Measurements from ENCODE around the gene GTF2IRD1.

Gene GTF2IRD1

GRCh38 chr7:74464931-74465886 lies 11.5 kb downstream of the GTF2IRD1 start:
- DNase-seq (ENCODE audit: insufficient read length, low spot score) = no peak

GRCh38 chr7:74466196-74466813 lies 12.6 kb downstream of the GTF2IRD1 start:
- FAIRE-seq = no peak
- no peak for DNase-seq (ENCODE audit: insufficient read length, low spot score)

More at GRCh38 chr7:74464931-74465886, 11.5 kb downstream of the GTF2IRD1 start:
- no peak for FAIRE-seq

GRCh38 chr7:74467876-74468275 lies 14.2 kb downstream of the GTF2IRD1 start:
- no peak for FAIRE-seq

GRCh38 chr7:74470504-74470903 lies 16.8 kb downstream of the GTF2IRD1 start:
- FAIRE-seq (no peak), DNase-seq (ENCODE audit: insufficient read length, low spot score) (no peak)

More at GRCh38 chr7:74467876-74468275, 14.2 kb downstream of the GTF2IRD1 start:
- no peak for DNase-seq (ENCODE audit: insufficient read length, low spot score)

- DNase-seq (ENCODE audit: insufficient read length, low spot score) (no peak), FAIRE-seq (no peak)
Observed at GRCh38 chr7:74473116-74473515, 19.4 kb downstream of the GTF2IRD1 start.

- no peak for FAIRE-seq
Observed at GRCh38 chr7:74474271-74474865, 20.7 kb downstream of the GTF2IRD1 start.

GRCh38 chr7:74475243-74475986 lies 21.7 kb downstream of the GTF2IRD1 start:
- DNase-seq (ENCODE audit: insufficient read length, low spot score) = no peak
- FAIRE-seq = no peak

More at GRCh38 chr7:74474271-74474865, 20.7 kb downstream of the GTF2IRD1 start:
- DNase-seq (ENCODE audit: insufficient read length, low spot score) = no peak

- FAIRE-seq (no peak), DNase-seq (ENCODE audit: insufficient read length, low spot score) (no peak)
Observed at GRCh38 chr7:74475987-74476350, 22.3 kb downstream of the GTF2IRD1 start.

GRCh38 chr7:74476626-74477025 lies 22.9 kb downstream of the GTF2IRD1 start:
- no peak for FAIRE-seq
- no peak for DNase-seq (ENCODE audit: insufficient read length, low spot score)

- FAIRE-seq (no peak), DNase-seq (ENCODE audit: insufficient read length, low spot score) (no peak)
Observed at GRCh38 chr7:74478671-74479065, 25.0 kb downstream of the GTF2IRD1 start.

GRCh38 chr7:74479066-74479781 lies 25.5 kb downstream of the GTF2IRD1 start:
- no peak for DNase-seq (ENCODE audit: insufficient read length, low spot score)
- peak; percentile 26 for FAIRE-seq

GRCh38 chr7:74479961-74480829 lies 26.5 kb downstream of the GTF2IRD1 start:
- FAIRE-seq (no peak), DNase-seq (ENCODE audit: insufficient read length, low spot score) (no peak)

GRCh38 chr7:74480861-74481417 lies 27.2 kb downstream of the GTF2IRD1 start:
- DNase-seq (ENCODE audit: insufficient read length, low spot score) (no peak), FAIRE-seq (no peak)

- DNase-seq (ENCODE audit: insufficient read length, low spot score) (no peak), FAIRE-seq (no peak)
Observed at GRCh38 chr7:74481458-74482196, 27.9 kb downstream of the GTF2IRD1 start.

- DNase-seq (ENCODE audit: insufficient read length, low spot score) = no peak
- FAIRE-seq = no peak
Observed at GRCh38 chr7:74482197-74482467, 28.4 kb downstream of the GTF2IRD1 start.

- peak; percentile 85 for FAIRE-seq
Observed at GRCh38 chr7:74482629-74483401, 29.1 kb downstream of the GTF2IRD1 start.

More at GRCh38 chr7:74482629-74483401, 29.1 kb downstream of the GTF2IRD1 start:
- DNase-seq (ENCODE audit: insufficient read length, low spot score) = peak; percentile 75

All from HTR-8/SVneo (cell line).